ENCODE data around the gene ASPSCR1.

- TF ChIP-seq CTCF (IDR thresholded peaks at IDR 0.05; ENCODE audit: low read depth, low read length) (no peak), POLR2A (IDR thresholded peaks at IDR 0.05; ENCODE audit: extremely low read depth, insufficient read length) (no peak)
Measured at GRCh38 chr17:82029391-82029790, 52.0 kb downstream of the ASPSCR1 start.
